IMR-90 (cell line): ENCODE data around the gene IPO13. TPM values are rescaled to one million over a fixed set of nuclear protein-coding genes. Genes with fewer than 3 reads are reported as not detected.

Experiments used
- ATAC-seq: fragments of 200-7000 bp; cut with Tn5 transposase; 2 replicates; pipeline ENCODE4 v1.9.1; 2020; ENCODE audit warnings: low read depth, mild to moderate bottlenecking, moderate library complexity
- BruUV-seq: library from RNA; stranded (reverse); fragments of 400-500 nt; replicated peaks from 2 replicates; lab custom pipeline; 2021; lab: Mats Ljungman, UMichigan
- CTCF ChIA-PET: fragments of 300-600 bp; formaldehyde crosslinking; extraction: SDS; loops from one replicate; lab custom pipeline; 2021; ENCODE audit warnings: antibody characterized with exemption; lab: Yijun Ruan, JAX
- POLR2A ChIA-PET: fragments of 300-600 bp; sonication (Branson Sonifier 250); formaldehyde crosslinking; loops from one replicate; lab custom pipeline; 2022; ENCODE audit warnings: antibody characterized with exemption; ENCODE audit not compliant: unreplicated experiment; lab: Charles Lee
- DNase-seq: peaks from one replicate; pipeline ENCODE4 v3.0.0; 2013
- H2AFZ ChIP-seq: replicated peaks from 2 replicates; pipeline ENCODE3; 2013; ENCODE audit warnings: low read length, mild to moderate bottlenecking; ENCODE audit not compliant: poor library complexity
- H2AK5ac ChIP-seq: 2 replicates; pipeline ENCODE4 v1.6.1; 2013; ENCODE audit warnings: low read depth, low read length, inconsistent platforms
- H2AK9ac ChIP-seq: replicated peaks from 2 replicates; pipeline ENCODE3; 2013; ENCODE audit warnings: mild to moderate bottlenecking, low read depth, low read length, moderate library complexity; ENCODE audit not compliant: poor library complexity
- H2BK120ac ChIP-seq: 2 replicates; pipeline ENCODE4 v1.6.1; 2013; ENCODE audit warnings: low read depth, low read length, inconsistent platforms
- H2BK15ac ChIP-seq: 3 replicates; pipeline ENCODE4 v1.6.1; 2013; ENCODE audit warnings: low read depth, low read length, inconsistent platforms
- H2BK20ac ChIP-seq: 2 replicates; pipeline ENCODE4 v1.6.1; 2013; ENCODE audit warnings: low read depth, mild to moderate bottlenecking, inconsistent platforms, low read length, moderate library complexity
- H2BK5ac ChIP-seq: 2 replicates; pipeline ENCODE4 v1.6.1; 2013; ENCODE audit warnings: mild to moderate bottlenecking, low read depth, low read length, inconsistent platforms; ENCODE audit not compliant: poor library complexity, severe bottlenecking
- H3K14ac ChIP-seq: replicated peaks from 2 replicates; pipeline ENCODE4 v1.6.1; 2013; ENCODE audit warnings: low read depth, low read length, inconsistent platforms
- H3K18ac ChIP-seq: 2 replicates; pipeline ENCODE4 v1.6.1; 2013; ENCODE audit warnings: low read depth, low read length, control low read depth
- H3K23ac ChIP-seq: 2 replicates; pipeline ENCODE4 v1.6.1; 2013; ENCODE audit warnings: low read depth, low read length, inconsistent platforms
- H3K27ac ChIP-seq: 2 replicates; pipeline ENCODE4 v1.5.1; 2013; ENCODE audit warnings: mild to moderate bottlenecking, control low read depth, low read length; ENCODE audit not compliant: insufficient read depth
- H3K27me3 ChIP-seq: 2 replicates; pipeline ENCODE4 v1.6.1; 2013; ENCODE audit warnings: low read length; ENCODE audit not compliant: control insufficient read depth, insufficient read depth
- H3K36me3 ChIP-seq: 2 replicates; pipeline ENCODE4 v1.6.1; 2013; ENCODE audit warnings: low read length, mixed read lengths; ENCODE audit not compliant: control insufficient read depth, insufficient read depth
- H3K4ac ChIP-seq: 2 replicates; pipeline ENCODE4 v1.6.1; 2013; ENCODE audit warnings: low read depth, low read length, inconsistent platforms
- H3K4me1 ChIP-seq: 2 replicates; pipeline ENCODE4 v1.6.1; 2013; ENCODE audit warnings: low read length, mixed read lengths; ENCODE audit not compliant: control insufficient read depth, insufficient read depth
- H3K4me2 ChIP-seq: 2 replicates; pipeline ENCODE4 v1.6.1; 2013; ENCODE audit warnings: low read depth, mild to moderate bottlenecking, control low read depth, low read length, moderate library complexity
- H3K4me3 ChIP-seq: 2 replicates; pipeline ENCODE4 v1.5.1; 2013; ENCODE audit warnings: low read depth, mild to moderate bottlenecking, control low read depth, low read length, moderate library complexity; ENCODE audit not compliant: insufficient read depth
- H3K56ac ChIP-seq: 2 replicates; pipeline ENCODE4 v1.6.1; 2013; ENCODE audit warnings: low read length, inconsistent platforms; ENCODE audit not compliant: insufficient read depth; ENCODE audit errors: extremely low read depth
- H3K79me1 ChIP-seq, 2 experiments: 2 replicates each; pipeline ENCODE4 v1.6.1; 2013; ENCODE audit warnings: low read length in 2 of 2, inconsistent platforms in 1 of 2, low read depth in 1 of 2
- H3K9ac ChIP-seq: 2 replicates; pipeline ENCODE4 v1.6.1; 2013; ENCODE audit warnings: low read depth, low read length, control low read depth
- H3K9me1 ChIP-seq: 2 replicates; pipeline ENCODE4 v1.6.1; 2013; ENCODE audit warnings: low read length, inconsistent platforms; ENCODE audit not compliant: insufficient read depth
- H3K9me3 ChIP-seq: 2 replicates; pipeline ENCODE4 v1.6.1; 2013; ENCODE audit warnings: low read length; ENCODE audit not compliant: control insufficient read depth, insufficient read depth
- H4K20me1 ChIP-seq: 2 replicates; pipeline ENCODE4 v1.6.1; 2013; ENCODE audit warnings: low read length, inconsistent platforms; ENCODE audit not compliant: insufficient read depth
- H4K5ac ChIP-seq: 2 replicates; pipeline ENCODE4 v1.6.1; 2013; ENCODE audit warnings: mild to moderate bottlenecking, low read depth, low read length, control low read depth
- H4K8ac ChIP-seq, 2 experiments: 2 replicates each; pipeline ENCODE4 v1.6.1; 2013; ENCODE audit warnings: low read depth in 2 of 2, low read length in 2 of 2, control low read depth in 1 of 2, inconsistent platforms in 1 of 2
- H4K91ac ChIP-seq: 2 replicates; pipeline ENCODE4 v1.6.1; 2013; ENCODE audit warnings: low read depth, low read length, inconsistent platforms; ENCODE audit not compliant: insufficient read depth
- BHLHE40 ChIP-seq: fragments of 150-350 bp; IDR thresholded peaks from 2 replicates; pipeline ENCODE4 v1.6.1; 2016; ENCODE audit warnings: mild to moderate bottlenecking, low read depth, low read length
- CEBPB ChIP-seq: IDR thresholded peaks from 2 replicates; pipeline ENCODE4 v1.6.1; 2012; ENCODE audit warnings: low read depth, low read length, improper control_type of control experiment
- CHD1 ChIP-seq: IDR thresholded peaks from 2 replicates; pipeline ENCODE4 v1.6.1; 2012; ENCODE audit warnings: low read depth, low read length, improper control_type of control experiment
- CTCF ChIP-seq: conservative IDR thresholded peaks from 2 replicates; pipeline ENCODE4 v1.5.1; 2012; ENCODE audit warnings: mild to moderate bottlenecking, low read depth, low read length, improper control_type of control experiment
- ELK1 ChIP-seq: fragments of 150-350 bp; IDR thresholded peaks from 2 replicates; pipeline ENCODE4 v1.6.1; 2016; ENCODE audit warnings: low read depth, mild to moderate bottlenecking, low read length, moderate library complexity, borderline replicate concordance
- FOS ChIP-seq: fragments of 150-350 bp; IDR thresholded peaks from 2 replicates; pipeline ENCODE4 v1.6.1; 2016; ENCODE audit warnings: low read depth, low read length
- MAFK ChIP-seq: IDR thresholded peaks from 2 replicates; pipeline ENCODE4 v1.6.1; 2012; ENCODE audit warnings: low read depth, low read length, improper control_type of control experiment
- MAZ ChIP-seq: IDR thresholded peaks from 2 replicates; pipeline ENCODE4 v1.6.1; 2012; ENCODE audit warnings: low read depth, mild to moderate bottlenecking, low read length, improper control_type of control experiment, moderate library complexity, borderline replicate concordance
- MXI1 ChIP-seq: IDR thresholded peaks from 2 replicates; pipeline ENCODE4 v1.6.1; 2012; ENCODE audit warnings: low read depth, mild to moderate bottlenecking, low read length, moderate library complexity, borderline replicate concordance
- NFE2L2 ChIP-seq: fragments of 150-350 bp; IDR thresholded peaks from 2 replicates; pipeline ENCODE4 v1.6.1; 2016; ENCODE audit warnings: low read depth, mild to moderate bottlenecking, low read length
- POLR2A ChIP-seq: IDR thresholded peaks from 2 replicates; pipeline ENCODE4 v1.6.1; 2012; ENCODE audit warnings: mild to moderate bottlenecking, low read depth, low read length
- RAD21 ChIP-seq: IDR thresholded peaks from 2 replicates; pipeline ENCODE4 v1.6.1; 2012; ENCODE audit warnings: low read length, improper control_type of control experiment
- RCOR1 ChIP-seq: IDR thresholded peaks from 2 replicates; pipeline ENCODE4 v1.6.1; 2012; ENCODE audit warnings: mild to moderate bottlenecking, low read length, improper control_type of control experiment; ENCODE audit not compliant: insufficient replicate concordance
- RFX5 ChIP-seq: IDR thresholded peaks from 2 replicates; pipeline ENCODE4 v1.8.0; 2012; ENCODE audit warnings: low read depth, mild to moderate bottlenecking, low read length, moderate library complexity
- SMC3 ChIP-seq: fragments of 150-350 bp; IDR thresholded peaks from 2 replicates; pipeline ENCODE4 v1.6.1; 2016; ENCODE audit warnings: low read depth, mild to moderate bottlenecking, antibody characterized with exemption, low read length, moderate library complexity
- USF2 ChIP-seq: fragments of 150-350 bp; IDR thresholded peaks from 2 replicates; pipeline ENCODE4 v1.6.1; 2017; ENCODE audit warnings: mild to moderate bottlenecking, antibody characterized with exemption, low read length, low read depth
- WGBS, 2 experiments: methylation state at CpG; one replicate each; pipeline versions ENCODE4 v1.1.5 to v1.1.7; 2013; ENCODE audit warnings: missing lambda C conversion rate in 2 of 2; ENCODE audit not compliant: insufficient read length in 1 of 2; ENCODE audit errors: extremely low coverage in 2 of 2; 5-methylcytosine and 5-hydroxymethylcytosine counted together
- dilution Hi-C: fragments of 300-500 bp; cut with HindIII; formaldehyde crosslinking; loops from one replicate; pipeline ENCODE4 v1.14.3; 2018; ENCODE audit warnings: low sequenced_read_pairs; ENCODE audit not compliant: unreplicated experiment
- in situ Hi-C: fragments of 300-500 bp; cut with MboI; formaldehyde crosslinking; loops from 3 replicates; pipeline ENCODE4 v1.14.3; 2019; ENCODE audit warnings: low sequenced_read_pairs, inconsistent platforms, mixed read lengths
- intact Hi-C: fragments of 100-400 bp; cut with micrococcal nuclease; formaldehyde crosslinking; loops from 2 replicates; pipeline ENCODE4 v1.10.0; 2022
- polyA plus RNA-seq, 3 experiments: library from polyadenylated mRNA; depleted of rRNA; stranded (reverse); fragments of >200 nt; gene quantifications; 2 replicates each; pipeline ENCODE4 v1.2.3, GENCODE V29; 2012; ENCODE audit warnings: low replicate concordance in 1 of 3
- total RNA-seq: library from RNA; depleted of rRNA; stranded (reverse); fragments of >200 nt; gene quantifications from 2 replicates; pipeline ENCODE4 v1.2.3, GENCODE V29; 2012

The IPO13 gene
- total and polyA plus RNA-seq, 2 of the 4 experiments (the other 2 are of a cell fraction), result 15.2 to 18.7 TPM

GRCh38 chr1:43968348-43968948, 21.7 kb downstream of the IPO13 start:
- no peak overlapping the region for H2AFZ ChIP-seq
- no peak overlapping the region for H2BK5ac ChIP-seq
- DNase-seq (no peak), ATAC-seq (no peak)
- no peak overlapping the region for H4K5ac ChIP-seq
- no peak overlapping the region for H3K18ac ChIP-seq
- no peak overlapping the region for H2BK120ac ChIP-seq
- H2BK20ac ChIP-seq, result no peak overlapping the region
- no peak overlapping the region for H3K27ac ChIP-seq
- no peak overlapping the region for H2BK15ac ChIP-seq
- no peak overlapping the region for H4K8ac ChIP-seq
- no peak overlapping the region for H3K4me3 ChIP-seq
- H3K4me1 ChIP-seq, result no peaks in the 10 kb centered on the region
- dilution Hi-C loops (no loop called here), in situ Hi-C loops (loop anchor here (25.0 kb wide), 1 partner anchor 431 kb away; the partner anchor contains the start of gene PTPRF), intact Hi-C loops (loop anchor here (2.0 kb wide), 1 partner anchor 22 kb away; the partner anchor contains the start of gene IPO13)
- H4K91ac ChIP-seq, result no peak overlapping the region
- no peak overlapping the region for H3K23ac ChIP-seq
- no peak overlapping the region for H3K4ac ChIP-seq
- WGBS, 2 experiments, result 64% methylated on average over 2 of the region's 6 CpGs; no CpG with 5 or more reads in 1 of the 2 experiments
- H3K36me3 ChIP-seq, result peaks cover 19% of the 10 kb centered on the region
- H3K79me1 ChIP-seq, result peaks cover 13 to 17% of the 10 kb centered on the region in 2 experiments; a peak in 3 of 4 replicates
- CTCF ChIA-PET, result no interaction called here
- H3K27me3 ChIP-seq, result no peaks in the 10 kb centered on the region
- no peak overlapping the region for H3K56ac ChIP-seq
- no peak overlapping the region for H3K14ac ChIP-seq
- TF ChIP-seq RCOR1 (no peak), MXI1 (no peak), CTCF (no peak), POLR2A (no peak), SMC3 (no peak), MAZ (no peak), ELK1 (no peak), USF2 (no peak), CHD1 (no peak), NFE2L2 (no peak), RFX5 (no peak), FOS (no peak), MAFK (no peak), RAD21 (no peak), CEBPB (no peak), BHLHE40 (no peak)
- POLR2A ChIA-PET, result no interaction called here
- no peaks in the 10 kb centered on the region for H3K9me3 ChIP-seq
- no peak overlapping the region for H2AK9ac ChIP-seq
- H4K20me1 ChIP-seq, result no peaks in the 10 kb centered on the region
- peaks cover 6% of the 10 kb centered on the region; the same call in 1 of the 2 replicates for H3K9me1 ChIP-seq
- H2AK5ac ChIP-seq, result no peak overlapping the region
- H3K4me2 ChIP-seq, result no peak overlapping the region
- no TSS peak for BruUV-seq
- no peak overlapping the region for H3K9ac ChIP-seq
